Epithelial cell of proximal tubule (primary cell): ENCODE measurements around the gene PPP1R37. TPM values are rescaled to one million over a fixed set of nuclear protein-coding genes. Genes with fewer than 3 reads are reported as not detected.

Experiments used
- DNase-seq: peaks from one replicate; pipeline ENCODE4 v3.0.0-alpha.2; 2011; ENCODE audit warnings: low read depth
- H3K4me3 ChIP-seq: 2 replicates; pipeline ENCODE4 v1.5.1; 2011; ENCODE audit warnings: low read depth, mild to moderate bottlenecking, low read length
- CTCF ChIP-seq: conservative IDR thresholded peaks from 2 replicates; pipeline ENCODE4 v1.5.1; 2012; ENCODE audit warnings: low read depth, mild to moderate bottlenecking, low read length
- total RNA-seq: library from RNA; depleted of rRNA; stranded (reverse); fragments of >200 nt; gene quantifications from 2 replicates; pipeline ENCODE4 v1.2.3, GENCODE V29; 2015

The PPP1R37 gene
- total RNA-seq, 1 donor from 2014 or later = 64.0 TPM

- no peak for TF ChIP-seq CTCF
- H3K4me3 ChIP-seq = no peak overlapping the region
- DNase-seq = no peak
Observed at GRCh38 chr19:45163751-45164460, 70.9 kb downstream of the PPP1R37 start.

GRCh38 chr19:45164577-45165335 lies 71.8 kb downstream of the PPP1R37 start:
- DNase-seq = no peak
- TF ChIP-seq CTCF = no peak
- H3K4me3 ChIP-seq = no peak overlapping the region

GRCh38 chr19:45166723-45167252 lies 73.8 kb downstream of the PPP1R37 start:
- no peak for DNase-seq
- TF ChIP-seq CTCF = no peak

GRCh38 chr19:45168767-45169351 lies 75.9 kb downstream of the PPP1R37 start:
- TF ChIP-seq CTCF = no peak
- DNase-seq = no peak
- H3K4me3 ChIP-seq = no peak overlapping the region

More at GRCh38 chr19:45166723-45167252, 73.8 kb downstream of the PPP1R37 start:
- H3K4me3 ChIP-seq = no peak overlapping the region

GRCh38 chr19:45169602-45170001 lies 76.6 kb downstream of the PPP1R37 start:
- no peak for TF ChIP-seq CTCF
- no peak overlapping the region for H3K4me3 ChIP-seq
- no peak for DNase-seq

- H3K4me3 ChIP-seq = no peak overlapping the region
- DNase-seq = no peak
- TF ChIP-seq CTCF = no peak
Observed at GRCh38 chr19:45170146-45171106, 77.4 kb downstream of the PPP1R37 start.
